ENCODE results near the gene FHOD3. TPM values are rescaled to one million over a fixed set of nuclear protein-coding genes. Genes with fewer than 3 reads are reported as not detected.

FHOD3 gene
- polyA plus RNA-seq, 2 of the 4 experiments (the other 2 are of a cell fraction) = 2.5 to 3.6 TPM

DNA sequence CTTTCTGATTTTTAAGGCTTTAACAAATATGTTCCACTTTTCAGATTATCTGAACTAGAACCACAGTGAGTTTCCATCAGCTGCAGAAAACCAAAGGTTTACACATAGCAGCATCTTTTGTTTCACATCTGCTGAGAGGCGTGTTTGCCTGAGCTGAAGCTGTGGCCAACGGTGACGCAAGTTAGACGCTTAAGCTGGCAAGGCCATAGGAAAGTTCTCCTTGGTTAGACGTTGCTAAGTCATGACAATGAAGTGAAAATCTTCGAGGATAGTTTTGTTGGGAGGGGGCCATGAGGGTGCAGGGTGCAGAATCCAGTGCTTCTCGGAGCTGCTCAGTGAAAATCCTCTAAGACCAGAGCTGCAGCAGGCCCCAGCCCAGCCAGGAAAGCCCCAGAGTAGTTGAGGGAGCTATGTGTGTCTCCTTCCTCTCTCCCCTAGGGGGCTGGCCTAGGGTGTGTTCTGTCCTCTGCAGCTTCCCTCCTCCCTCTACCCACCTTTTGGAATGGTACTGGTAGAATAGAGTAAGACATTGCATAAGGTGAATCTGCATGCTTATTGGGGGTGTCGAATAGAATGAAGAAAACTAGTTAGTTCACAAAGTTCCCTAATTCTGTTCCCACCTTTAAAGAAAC is 105.4 kb downstream of the FHOD3 start:
- no peak for DNase-seq (ENCODE audit: low read depth in 1 of 2, low spot score in 1 of 2)
- 73% methylated on average over 8 of the region's 8 CpGs for WGBS (ENCODE audit: missing lambda C conversion rate)
- Histone ChIP-seq H3K9me3 (no peaks in the 10 kb centered on the region), H3K4me2 (no peak overlapping the region), H3K4me3 (no peak overlapping the region), H3K27ac (no peak overlapping the region), H3K4me1 (no peaks in the 10 kb centered on the region)
- no peak for ATAC-seq
- CTCF ChIA-PET = interaction anchor here (0.6 to 1.3 kb wide), 2 partner anchors 10 to 201 kb away, joined by 3 to 4 read pairs; no protein-coding TSS in a partner anchor
- no peak for FAIRE-seq
- TF ChIP-seq EHMT2 (IDR thresholded peaks at IDR 0.05; ENCODE audit: low read depth) (no peak), CHD2 (IDR thresholded peaks at IDR 0.05; ENCODE audit: low read length, partially characterized antibody) (no peak), MYC (IDR thresholded peaks at IDR 0.05; ENCODE audit: borderline replicate concordance, low read length) (no peak), FOSB (CRISPR knock-in tag; IDR thresholded peaks at IDR 0.05) (no peak), BHLHE40 (IDR thresholded peaks at IDR 0.05; ENCODE audit: low read depth, low read length) (no peak), ZFP36 (IDR thresholded peaks at IDR 0.05; ENCODE audit: borderline replicate concordance, partially characterized antibody) (no peak), SREBF2 (IDR thresholded peaks at IDR 0.05) (no peak), KDM1A (IDR thresholded peaks at IDR 0.05; ENCODE audit: low read depth) (no peak), RAD21 (conservative IDR thresholded peaks at IDR 0.05 in 1 of 2, IDR thresholded peaks at IDR 0.05 in 1 of 2) (no peak), CBX2 (IDR thresholded peaks at IDR 0.05; ENCODE audit: borderline replicate concordance, low read depth) (no peak), RARB (CRISPR knock-in tag; IDR thresholded peaks at IDR 0.05) (no peak), RCOR1 (IDR thresholded peaks at IDR 0.05; ENCODE audit: low read depth, low read length) (no peak)
- TF ChIP-seq, protein P1, sequence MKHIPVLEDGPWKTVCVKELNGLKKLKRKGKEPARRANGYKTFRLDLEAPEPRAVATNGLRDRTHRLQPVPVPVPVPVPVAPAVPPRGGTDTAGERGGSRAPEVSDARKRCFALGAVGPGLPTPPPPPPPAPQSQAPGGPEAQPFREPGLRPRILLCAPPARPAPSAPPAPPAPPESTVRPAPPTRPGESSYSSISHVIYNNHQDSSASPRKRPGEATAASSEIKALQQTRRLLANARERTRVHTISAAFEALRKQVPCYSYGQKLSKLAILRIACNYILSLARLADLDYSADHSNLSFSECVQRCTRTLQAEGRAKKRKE (CRISPR knock-in tag; IDR thresholded peaks at IDR 0.05; ENCODE audit: low read depth) = no peak
- TF ChIP-seq, protein P2, sequence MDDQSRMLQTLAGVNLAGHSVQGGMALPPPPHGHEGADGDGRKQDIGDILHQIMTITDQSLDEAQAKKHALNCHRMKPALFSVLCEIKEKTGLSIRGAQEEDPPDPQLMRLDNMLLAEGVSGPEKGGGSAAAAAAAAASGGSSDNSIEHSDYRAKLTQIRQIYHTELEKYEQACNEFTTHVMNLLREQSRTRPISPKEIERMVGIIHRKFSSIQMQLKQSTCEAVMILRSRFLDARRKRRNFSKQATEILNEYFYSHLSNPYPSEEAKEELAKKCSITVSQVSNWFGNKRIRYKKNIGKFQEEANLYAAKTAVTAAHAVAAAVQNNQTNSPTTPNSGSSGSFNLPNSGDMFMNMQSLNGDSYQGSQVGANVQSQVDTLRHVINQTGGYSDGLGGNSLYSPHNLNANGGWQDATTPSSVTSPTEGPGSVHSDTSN (IDR thresholded peaks at IDR 0.05) = no peak
- POLR2A ChIA-PET = no interaction called here

DNA sequence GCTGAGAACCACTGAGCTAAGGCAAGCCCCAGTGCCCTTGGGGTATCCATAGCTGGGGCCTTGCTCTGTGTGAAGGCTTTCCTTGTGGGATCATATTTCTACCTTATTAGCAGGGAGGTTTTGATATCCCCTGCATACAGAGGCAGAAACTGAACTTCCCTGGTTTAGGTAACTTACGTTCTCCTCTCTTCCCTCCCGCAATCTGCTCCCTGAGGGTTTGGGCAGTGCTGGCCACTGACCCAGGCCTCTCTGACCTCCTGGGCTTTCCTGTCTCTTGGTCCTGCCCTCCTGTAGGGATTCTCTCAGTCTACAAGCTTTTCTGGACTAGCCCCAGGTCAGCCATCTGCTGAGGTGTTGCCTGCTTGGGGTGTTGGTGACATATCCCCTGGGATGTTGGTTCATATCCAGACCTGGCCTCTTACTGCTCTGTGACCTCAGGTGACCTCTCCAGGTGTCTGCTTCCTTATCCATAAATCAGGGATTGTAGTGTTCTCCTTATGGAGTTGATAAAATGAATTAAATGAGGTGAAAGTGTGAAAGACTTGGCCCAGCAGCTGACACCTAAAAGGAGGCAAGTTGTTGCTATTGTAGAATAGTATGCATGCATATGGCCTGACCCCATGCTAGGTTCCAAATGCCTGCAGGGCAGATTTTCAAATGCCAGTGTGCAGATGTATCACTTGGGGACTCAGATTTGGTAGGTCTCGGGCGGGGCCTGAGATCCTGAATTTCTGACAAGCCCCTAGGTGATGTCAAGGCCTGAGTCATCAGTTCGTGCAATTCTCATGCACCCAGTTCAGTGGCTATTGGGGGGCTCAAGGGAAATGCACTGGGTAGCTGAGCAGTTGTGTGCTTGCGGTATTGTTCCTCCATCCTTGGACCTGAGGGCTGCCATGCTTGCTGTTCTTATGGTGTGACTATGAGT is 106.6 kb downstream of the FHOD3 start:
- no peak for ATAC-seq
- FAIRE-seq = no peak
- Histone ChIP-seq H3K4me2 (no peak overlapping the region), H3K9me3 (no peaks in the 10 kb centered on the region), H3K27ac (no peak overlapping the region), H3K4me3 (no peak overlapping the region), H3K4me1 (no peaks in the 10 kb centered on the region)
- no peak for TF ChIP-seq CBX2 (IDR thresholded peaks at IDR 0.05; ENCODE audit: borderline replicate concordance, low read depth)
- no peak for DNase-seq (ENCODE audit: low read depth in 1 of 2, low spot score in 1 of 2)
- 88% methylated on average over 3 of the region's 6 CpGs for WGBS (ENCODE audit: missing lambda C conversion rate)
- POLR2A ChIA-PET = no interaction called here
- CTCF ChIA-PET = interaction anchor here (0.6 to 1.1 kb wide), 2 partner anchors 10 to 107 kb away, joined by 3 read pairs; no protein-coding TSS in a partner anchor

DNA sequence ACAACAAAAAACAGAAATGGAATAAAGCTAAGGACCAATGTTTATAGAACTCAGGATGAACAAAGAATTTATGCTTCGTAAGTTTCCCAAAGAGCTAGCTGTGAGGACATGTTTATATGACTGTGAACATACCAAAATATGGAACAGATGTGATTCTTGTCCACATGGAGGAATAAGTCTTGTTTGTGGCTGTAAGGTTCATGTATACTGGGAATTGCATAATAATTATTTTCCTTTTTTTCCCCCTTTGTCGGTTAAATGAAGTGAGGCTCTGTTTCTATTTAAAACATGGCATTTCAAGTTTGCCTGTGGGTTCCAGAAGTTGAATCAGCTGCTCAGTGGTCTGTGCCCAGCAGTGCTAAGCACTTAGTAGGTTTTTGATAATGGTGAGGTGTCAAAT is 108.1 kb downstream of the FHOD3 start:
- no peaks in the 10 kb centered on the region for H3K4me1 ChIP-seq
- FAIRE-seq = no peak
- H3K27ac ChIP-seq = no peak overlapping the region
- POLR2A ChIA-PET = no interaction called here
- ATAC-seq = no peak
- no peak overlapping the region for H3K4me2 ChIP-seq
- TF ChIP-seq, protein P3, sequence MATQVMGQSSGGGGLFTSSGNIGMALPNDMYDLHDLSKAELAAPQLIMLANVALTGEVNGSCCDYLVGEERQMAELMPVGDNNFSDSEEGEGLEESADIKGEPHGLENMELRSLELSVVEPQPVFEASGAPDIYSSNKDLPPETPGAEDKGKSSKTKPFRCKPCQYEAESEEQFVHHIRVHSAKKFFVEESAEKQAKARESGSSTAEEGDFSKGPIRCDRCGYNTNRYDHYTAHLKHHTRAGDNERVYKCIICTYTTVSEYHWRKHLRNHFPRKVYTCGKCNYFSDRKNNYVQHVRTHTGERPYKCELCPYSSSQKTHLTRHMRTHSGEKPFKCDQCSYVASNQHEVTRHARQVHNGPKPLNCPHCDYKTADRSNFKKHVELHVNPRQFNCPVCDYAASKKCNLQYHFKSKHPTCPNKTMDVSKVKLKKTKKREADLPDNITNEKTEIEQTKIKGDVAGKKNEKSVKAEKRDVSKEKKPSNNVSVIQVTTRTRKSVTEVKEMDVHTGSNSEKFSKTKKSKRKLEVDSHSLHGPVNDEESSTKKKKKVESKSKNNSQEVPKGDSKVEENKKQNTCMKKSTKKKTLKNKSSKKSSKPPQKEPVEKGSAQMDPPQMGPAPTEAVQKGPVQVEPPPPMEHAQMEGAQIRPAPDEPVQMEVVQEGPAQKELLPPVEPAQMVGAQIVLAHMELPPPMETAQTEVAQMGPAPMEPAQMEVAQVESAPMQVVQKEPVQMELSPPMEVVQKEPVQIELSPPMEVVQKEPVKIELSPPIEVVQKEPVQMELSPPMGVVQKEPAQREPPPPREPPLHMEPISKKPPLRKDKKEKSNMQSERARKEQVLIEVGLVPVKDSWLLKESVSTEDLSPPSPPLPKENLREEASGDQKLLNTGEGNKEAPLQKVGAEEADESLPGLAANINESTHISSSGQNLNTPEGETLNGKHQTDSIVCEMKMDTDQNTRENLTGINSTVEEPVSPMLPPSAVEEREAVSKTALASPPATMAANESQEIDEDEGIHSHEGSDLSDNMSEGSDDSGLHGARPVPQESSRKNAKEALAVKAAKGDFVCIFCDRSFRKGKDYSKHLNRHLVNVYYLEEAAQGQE (IDR thresholded peaks at IDR 0.05) = no peak
- TF ChIP-seq EHMT2 (IDR thresholded peaks at IDR 0.05; ENCODE audit: low read depth) (no peak), EP300 (IDR thresholded peaks at IDR 0.05) (no peak), SMC3 (IDR thresholded peaks at IDR 0.05) (no peak), PHF8 (IDR thresholded peaks at IDR 0.05; ENCODE audit: borderline replicate concordance, low read depth) (no peak), ZFP36 (IDR thresholded peaks at IDR 0.05; ENCODE audit: borderline replicate concordance, partially characterized antibody) (no peak), EHF (CRISPR knock-in tag; IDR thresholded peaks at IDR 0.05) (no peak)
- TF ChIP-seq, protein P4, sequence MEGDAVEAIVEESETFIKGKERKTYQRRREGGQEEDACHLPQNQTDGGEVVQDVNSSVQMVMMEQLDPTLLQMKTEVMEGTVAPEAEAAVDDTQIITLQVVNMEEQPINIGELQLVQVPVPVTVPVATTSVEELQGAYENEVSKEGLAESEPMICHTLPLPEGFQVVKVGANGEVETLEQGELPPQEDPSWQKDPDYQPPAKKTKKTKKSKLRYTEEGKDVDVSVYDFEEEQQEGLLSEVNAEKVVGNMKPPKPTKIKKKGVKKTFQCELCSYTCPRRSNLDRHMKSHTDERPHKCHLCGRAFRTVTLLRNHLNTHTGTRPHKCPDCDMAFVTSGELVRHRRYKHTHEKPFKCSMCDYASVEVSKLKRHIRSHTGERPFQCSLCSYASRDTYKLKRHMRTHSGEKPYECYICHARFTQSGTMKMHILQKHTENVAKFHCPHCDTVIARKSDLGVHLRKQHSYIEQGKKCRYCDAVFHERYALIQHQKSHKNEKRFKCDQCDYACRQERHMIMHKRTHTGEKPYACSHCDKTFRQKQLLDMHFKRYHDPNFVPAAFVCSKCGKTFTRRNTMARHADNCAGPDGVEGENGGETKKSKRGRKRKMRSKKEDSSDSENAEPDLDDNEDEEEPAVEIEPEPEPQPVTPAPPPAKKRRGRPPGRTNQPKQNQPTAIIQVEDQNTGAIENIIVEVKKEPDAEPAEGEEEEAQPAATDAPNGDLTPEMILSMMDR (IDR thresholded peaks at IDR 0.05) = no peak
- TF ChIP-seq, protein P5, sequence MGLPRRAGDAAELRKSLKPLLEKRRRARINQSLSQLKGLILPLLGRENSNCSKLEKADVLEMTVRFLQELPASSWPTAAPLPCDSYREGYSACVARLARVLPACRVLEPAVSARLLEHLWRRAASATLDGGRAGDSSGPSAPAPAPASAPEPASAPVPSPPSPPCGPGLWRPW (IDR thresholded peaks at IDR 0.05) = no peak
- no peak overlapping the region for H3K4me3 ChIP-seq
- WGBS (ENCODE audit: missing lambda C conversion rate) = 76% methylated on average over 2 of the region's 2 CpGs
- H3K9me3 ChIP-seq = no peaks in the 10 kb centered on the region
- CTCF ChIA-PET = interaction anchor here (0.6 to 1.1 kb wide), 2 partner anchors 18 to 71 kb away, joined by 3 read pairs; no protein-coding TSS in a partner anchor
- no peak for DNase-seq (ENCODE audit: low read depth in 1 of 2, low spot score in 1 of 2)
